ENCODE data around the gene NFKBIL1.

DNA sequence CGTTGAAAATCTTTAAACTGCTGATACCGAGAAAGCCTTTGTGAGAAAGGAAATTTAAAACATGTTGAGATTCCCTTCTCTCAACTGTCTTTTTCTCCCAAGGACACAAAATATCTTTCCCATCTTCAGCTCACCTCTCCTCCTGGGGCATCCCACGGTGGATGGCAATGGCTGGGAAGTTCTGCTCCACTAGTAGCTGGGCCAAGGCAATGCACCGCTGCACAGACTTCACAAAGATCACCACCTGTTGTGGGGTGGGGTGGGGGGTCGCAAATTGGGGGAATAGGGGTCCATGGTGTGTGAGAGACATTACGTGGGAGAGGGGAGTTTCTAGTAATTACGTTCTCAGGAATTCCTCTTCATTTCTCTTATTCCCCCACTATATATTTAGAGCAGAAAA is 16.2 kb upstream of the NFKBIL1 start:
- TF ChIP-seq EP300 (IDR thresholded peaks at IDR 0.05) (no peak), MYC (IDR thresholded peaks at IDR 0.05; ENCODE audit: borderline replicate concordance, low read length) (no peak), MAX (IDR thresholded peaks at IDR 0.05) (no peak), POLR2A (IDR thresholded peaks at IDR 0.05; ENCODE audit: low read length) (no peak), HDAC2 (IDR thresholded peaks at IDR 0.05) (no peak), CTCF (IDR thresholded peaks at IDR 0.05) (no peak), RFX5 (IDR thresholded peaks at IDR 0.05) (no peak), USF2 (IDR thresholded peaks at IDR 0.05) (no peak), SMC3 (IDR thresholded peaks at IDR 0.05) (no peak), ZFP36 (IDR thresholded peaks at IDR 0.05; ENCODE audit: borderline replicate concordance, partially characterized antibody) (no peak), FOSL2 (IDR thresholded peaks at IDR 0.05) (no peak), FOSL2 (CRISPR knock-in tag; IDR thresholded peaks at IDR 0.05) (no peak)
